Parathyroid adenoma (tissue), 2 donors: ENCODE measurements around the gene OR5AK2.

Experiments
- H2AFZ ChIP-seq: fragments of 300-600 bp; sonication (generic); one replicate; pipeline ENCODE4 v1.7.0; 2017; ENCODE audit warnings: antibody characterized with exemption, mild to moderate bottlenecking
- H3K27ac ChIP-seq: fragments of 300-600 bp; sonication (generic); one replicate; pipeline ENCODE4 v1.7.0; 2017
- H3K27me3 ChIP-seq: fragments of 300-600 bp; sonication (generic); one replicate; pipeline ENCODE4 v1.7.0; 2017; ENCODE audit warnings: low read length; ENCODE audit not compliant: control insufficient read depth, insufficient read depth
- H3K36me3 ChIP-seq: fragments of 300-600 bp; sonication (generic); one replicate; pipeline ENCODE4 v1.7.0; 2017; ENCODE audit warnings: low read length; ENCODE audit not compliant: control insufficient read depth, insufficient read depth
- H3K4me1 ChIP-seq: fragments of 300-600 bp; sonication (generic); one replicate; pipeline ENCODE4 v1.7.0; 2017; ENCODE audit warnings: control low read depth
- H3K4me2 ChIP-seq: fragments of 300-600 bp; sonication (generic); one replicate; pipeline ENCODE4 v1.7.0; 2017; ENCODE audit warnings: low read length
- H3K4me3 ChIP-seq: fragments of 300-600 bp; sonication (generic); one replicate; pipeline ENCODE4 v1.7.0; 2017; ENCODE audit warnings: low read depth, low read length
- H3K79me2 ChIP-seq: fragments of 300-600 bp; sonication (generic); one replicate; pipeline ENCODE4 v1.7.0; 2017; ENCODE audit warnings: control low read depth
- H3K9ac ChIP-seq: fragments of 300-600 bp; sonication (generic); one replicate; pipeline ENCODE4 v1.7.0; 2017; ENCODE audit warnings: mild to moderate bottlenecking
- H3K9me3 ChIP-seq: fragments of 300-600 bp; sonication (generic); one replicate; pipeline ENCODE4 v1.7.0; 2017; ENCODE audit warnings: low read length; ENCODE audit not compliant: control insufficient read depth
- CTCF ChIP-seq: fragments of 300-600 bp; sonication (generic); IDR thresholded peaks from one replicate; pipeline ENCODE4 v1.7.0; 2017; ENCODE audit warnings: antibody characterized with exemption, mild to moderate bottlenecking
- donor health status: primary hyperparathyroidism.

The OR5AK2 gene

GRCh38 chr11:56994532-56994931, 5.8 kb downstream of the OR5AK2 start:
- no peak for TF ChIP-seq CTCF
- no peak overlapping the region for H3K9ac ChIP-seq
- no peak overlapping the region for H2AFZ ChIP-seq
- H3K4me1 ChIP-seq: no peaks in the 10 kb centered on the region
- no peaks in the 10 kb centered on the region for H3K27me3 ChIP-seq
- H3K79me2 ChIP-seq: no peaks in the 10 kb centered on the region
- H3K4me3 ChIP-seq: no peak overlapping the region
- H3K9me3 ChIP-seq: no peaks in the 10 kb centered on the region
- H3K27ac ChIP-seq: no peak overlapping the region
- H3K4me2 ChIP-seq: no peak overlapping the region
- H3K36me3 ChIP-seq: no peaks in the 10 kb centered on the region

- Histone ChIP-seq H3K9ac (no peak overlapping the region), H3K4me1 (no peaks in the 10 kb centered on the region), H2AFZ (no peak overlapping the region), H3K9me3 (no peaks in the 10 kb centered on the region), H3K79me2 (no peaks in the 10 kb centered on the region), H3K27me3 (no peaks in the 10 kb centered on the region), H3K27ac (no peak overlapping the region), H3K36me3 (no peaks in the 10 kb centered on the region), H3K4me3 (no peak overlapping the region), H3K4me2 (no peak overlapping the region)
- TF ChIP-seq CTCF: no peak
These were observed 13.1 kb downstream of the OR5AK2 start for GRCh38 chr11:57001674-57002401.

- Histone ChIP-seq H3K4me2 (no peak overlapping the region), H3K9ac (no peak overlapping the region), H2AFZ (no peak overlapping the region), H3K79me2 (no peaks in the 10 kb centered on the region), H3K4me3 (no peak overlapping the region), H3K27me3 (no peaks in the 10 kb centered on the region), H3K36me3 (no peaks in the 10 kb centered on the region), H3K27ac (no peak overlapping the region), H3K4me1 (no peaks in the 10 kb centered on the region), H3K9me3 (no peaks in the 10 kb centered on the region)
- no peak for TF ChIP-seq CTCF
These were observed 19.7 kb downstream of the OR5AK2 start for GRCh38 chr11:57008373-57008772.

GRCh38 chr11:57015679-57016078, 27.0 kb downstream of the OR5AK2 start:
- H3K36me3 ChIP-seq: no peaks in the 10 kb centered on the region
- TF ChIP-seq CTCF: no peak
- H2AFZ ChIP-seq: no peak overlapping the region
- no peaks in the 10 kb centered on the region for H3K9me3 ChIP-seq
- no peak overlapping the region for H3K9ac ChIP-seq
- no peaks in the 10 kb centered on the region for H3K4me1 ChIP-seq
- no peaks in the 10 kb centered on the region for H3K27me3 ChIP-seq
- H3K4me3 ChIP-seq: no peak overlapping the region
- H3K79me2 ChIP-seq: no peaks in the 10 kb centered on the region
- no peak overlapping the region for H3K27ac ChIP-seq
- H3K4me2 ChIP-seq: no peak overlapping the region

- no peaks in the 10 kb centered on the region for H3K36me3 ChIP-seq
- no peak for TF ChIP-seq CTCF
- H3K4me3 ChIP-seq: no peak overlapping the region
- H3K4me2 ChIP-seq: no peak overlapping the region
- H2AFZ ChIP-seq: no peak overlapping the region
- no peak overlapping the region for H3K27ac ChIP-seq
- H3K9me3 ChIP-seq: no peaks in the 10 kb centered on the region
- H3K9ac ChIP-seq: no peak overlapping the region
- H3K4me1 ChIP-seq: no peaks in the 10 kb centered on the region
- H3K79me2 ChIP-seq: no peaks in the 10 kb centered on the region
- no peaks in the 10 kb centered on the region for H3K27me3 ChIP-seq
These were observed 42.8 kb downstream of the OR5AK2 start for GRCh38 chr11:57031556-57031955.
